GM18505 (cell line): Measurements from ENCODE around the gene SLA2.

Source experiments
- ATAC-seq: cut with Tn5 transposase; IDR thresholded peaks from one replicate; pipeline ENCODE4 v1.9.1; 2021; ENCODE audit not compliant: unreplicated experiment
- POLR2A ChIP-seq: IDR thresholded peaks from 4 replicates; pipeline ENCODE4 v1.6.1; 2011; ENCODE audit warnings: borderline replicate concordance; ENCODE audit not compliant: insufficient read depth, insufficient read length; ENCODE audit errors: extremely low read depth

The SLA2 gene

GRCh38 chr20:36587388-36588070, 58.5 kb downstream of the SLA2 start:
- TF ChIP-seq POLR2A = no peak
- ATAC-seq = no peak

GRCh38 chr20:36585410-36586125, 60.4 kb downstream of the SLA2 start:
- TF ChIP-seq POLR2A = no peak
- ATAC-seq = no peak

GRCh38 chr20:36584018-36584481, 61.9 kb downstream of the SLA2 start:
- no peak for ATAC-seq
- no peak for TF ChIP-seq POLR2A

GRCh38 chr20:36582821-36583220, 63.2 kb downstream of the SLA2 start:
- no peak for ATAC-seq

GRCh38 chr20:36582322-36582721, 63.7 kb downstream of the SLA2 start:
- TF ChIP-seq POLR2A = no peak
- no peak for ATAC-seq

More at GRCh38 chr20:36582821-36583220, 63.2 kb downstream of the SLA2 start:
- no peak for TF ChIP-seq POLR2A

GRCh38 chr20:36579996-36580545, 65.9 kb downstream of the SLA2 start:
- no peak for TF ChIP-seq POLR2A
- no peak for ATAC-seq

- ATAC-seq = no peak
- TF ChIP-seq POLR2A = no peak
These were observed 67.5 kb downstream of the SLA2 start for GRCh38 chr20:36578356-36579041.

GRCh38 chr20:36576081-36576445, 69.9 kb downstream of the SLA2 start:
- TF ChIP-seq POLR2A = no peak
- ATAC-seq = no peak

GRCh38 chr20:36574366-36575135, 71.4 kb downstream of the SLA2 start:
- peak; percentile 13 for TF ChIP-seq POLR2A
- ATAC-seq = no peak

- peak; percentile 1 for ATAC-seq
- TF ChIP-seq POLR2A = no peak
These were observed 72.1 kb downstream of the SLA2 start for GRCh38 chr20:36573798-36574365.

GRCh38 chr20:36573103-36573797, 72.7 kb downstream of the SLA2 start, which contains the start of gene TGIF2:
Gene TGIF2 (plus strand): TSS chr20:36573597. CDS start chr20:36578775, 5,178 bp downstream.
- peak; percentile 58 for ATAC-seq
- TF ChIP-seq POLR2A = peak; percentile 81

- no peak for TF ChIP-seq POLR2A
- peak; percentile 16 for ATAC-seq
These were observed 73.3 kb downstream of the SLA2 start for GRCh38 chr20:36572701-36573102.
